Uterus (tissue), 2 donors: ENCODE measurements around the gene MAPK8IP3.

Source experiments
- CTCF ChIP-seq, 4 experiments: fragments of 200-600 bp in 2 of 4; fragments of 450-650 bp in 2 of 4; sonication (generic) in 2 of 4; IDR thresholded peaks; one replicate each; pipeline ENCODE4 v1.5.1; 2016 to 2019; ENCODE audit warnings: antibody characterized with exemption in 4 of 4, mild to moderate bottlenecking in 2 of 4, moderate library complexity in 1 of 4
- POLR2A ChIP-seq, 2 donors: fragments of 450-650 bp; IDR thresholded peaks; one replicate each; pipeline ENCODE4 v1.6.1; 2016; ENCODE audit warnings: antibody characterized with exemption in 2 of 2, mild to moderate bottlenecking in 1 of 2, moderate library complexity in 1 of 2

- TF ChIP-seq CTCF (IDR thresholded peaks at IDR 0.05) (no peak), POLR2A (IDR thresholded peaks at IDR 0.05) (no peak)
Measured at GRCh38 chr16:1721372-1721771, 15.4 kb downstream of the MAPK8IP3 start.
